Pulmonary artery endothelial cell (primary cell): ENCODE measurements around the gene GBE1. TPM values are rescaled to one million over a fixed set of nuclear protein-coding genes. Genes with fewer than 3 reads are reported as not detected.

Experiments used
- DNase-seq: peaks from one replicate; pipeline ENCODE4 v3.0.0-alpha.2; 2011; ENCODE audit warnings: low read depth, low spot score
- total RNA-seq: library from RNA; depleted of rRNA; stranded (reverse); fragments of >200 nt; gene quantifications from 2 replicates; pipeline ENCODE4 v1.2.3, GENCODE V29; 2014

The GBE1 gene
- total RNA-seq, 1 donor from 2014 or later, result 174 TPM

GRCh38 chr3:81622395-81622794 lies 139.1 kb downstream of the GBE1 start:
- no peak for DNase-seq

- no peak for DNase-seq
Observed at GRCh38 chr3:81621277-81621676, 140.2 kb downstream of the GBE1 start.

- no peak for DNase-seq
Observed at GRCh38 chr3:81620849-81621248, 140.6 kb downstream of the GBE1 start.

GRCh38 chr3:81612768-81613167 lies 148.7 kb downstream of the GBE1 start:
- DNase-seq, result no peak

- no peak for DNase-seq
Observed at GRCh38 chr3:81602781-81603180, 158.7 kb downstream of the GBE1 start.

GRCh38 chr3:81601707-81602305 lies 159.6 kb downstream of the GBE1 start:
- no peak for DNase-seq

- no peak for DNase-seq
Observed at GRCh38 chr3:81592101-81592500, 169.3 kb downstream of the GBE1 start.

- DNase-seq, result no peak
Observed at GRCh38 chr3:81585937-81586336, 175.5 kb downstream of the GBE1 start.

- no peak for DNase-seq
Observed at GRCh38 chr3:81585056-81585455, 176.4 kb downstream of the GBE1 start.

GRCh38 chr3:81581966-81582599 lies 179.4 kb downstream of the GBE1 start:
- DNase-seq, result peak; percentile 0

GRCh38 chr3:81580355-81580754 lies 181.1 kb downstream of the GBE1 start:
- DNase-seq, result no peak

GRCh38 chr3:81579744-81580143 lies 181.7 kb downstream of the GBE1 start:
- no peak for DNase-seq

GRCh38 chr3:81572201-81572756 lies 189.2 kb downstream of the GBE1 start:
- no peak for DNase-seq

- no peak for DNase-seq
Observed at GRCh38 chr3:81568378-81568777, 193.1 kb downstream of the GBE1 start.

- no peak for DNase-seq
Observed at GRCh38 chr3:81565041-81565440, 196.4 kb downstream of the GBE1 start.

- no peak for DNase-seq
Observed at GRCh38 chr3:81558106-81558505, 203.3 kb downstream of the GBE1 start.

- DNase-seq, result peak; percentile 26
Observed at GRCh38 chr3:81554801-81555200, 206.6 kb downstream of the GBE1 start.

- DNase-seq, result no peak
Observed at GRCh38 chr3:81554388-81554787, 207.1 kb downstream of the GBE1 start.

- no peak for DNase-seq
Observed at GRCh38 chr3:81550415-81550814, 211.0 kb downstream of the GBE1 start.

GRCh38 chr3:81549831-81550230 lies 211.6 kb downstream of the GBE1 start:
- no peak for DNase-seq

- no peak for DNase-seq
Observed at GRCh38 chr3:81549388-81549787, 212.1 kb downstream of the GBE1 start.

GRCh38 chr3:81545572-81545971 lies 215.9 kb downstream of the GBE1 start:
- no peak for DNase-seq

- no peak for DNase-seq
Observed at GRCh38 chr3:81544385-81544784, 217.1 kb downstream of the GBE1 start.
